Stimulated activated CD8-positive, alpha-beta memory T cell treated with anti-CD3 and anti-CD28 coated beads, Interleukin-4, amount 100 ng/mL, for 1 hour (primary cell): ENCODE data around the gene MACROD2.

Experiments
- DNase-seq, 2 donors: peaks; one replicate each; pipeline ENCODE4 v3.0.0-alpha.2; 2020; ENCODE audit warnings: low read depth in 2 of 2, low spot score in 1 of 2

MACROD2 gene

DNA sequence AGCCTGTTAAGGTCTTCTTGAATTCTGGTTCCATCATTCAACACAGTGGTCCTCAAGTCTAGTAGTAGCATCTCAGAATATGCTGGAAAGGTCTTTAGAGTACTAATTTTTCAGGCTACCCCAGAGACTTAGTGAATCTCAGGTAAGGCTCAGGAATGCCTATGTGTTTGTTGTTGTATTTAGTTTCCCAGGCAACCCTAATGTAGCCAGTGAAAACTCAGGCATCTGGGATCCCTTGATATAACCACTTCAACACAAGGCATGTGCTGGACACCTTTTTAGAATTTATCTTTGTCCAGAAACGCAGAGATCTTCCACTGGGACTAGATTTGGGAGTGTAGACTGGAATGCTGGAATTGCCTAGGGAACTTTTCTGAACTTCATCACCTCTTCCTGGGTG is 940.0 kb downstream of the MACROD2 start:
- DNase-seq = no peak

- no peak for DNase-seq
Measured at GRCh38 chr20:14937021-14937420, 941.7 kb downstream of the MACROD2 start.

DNA sequence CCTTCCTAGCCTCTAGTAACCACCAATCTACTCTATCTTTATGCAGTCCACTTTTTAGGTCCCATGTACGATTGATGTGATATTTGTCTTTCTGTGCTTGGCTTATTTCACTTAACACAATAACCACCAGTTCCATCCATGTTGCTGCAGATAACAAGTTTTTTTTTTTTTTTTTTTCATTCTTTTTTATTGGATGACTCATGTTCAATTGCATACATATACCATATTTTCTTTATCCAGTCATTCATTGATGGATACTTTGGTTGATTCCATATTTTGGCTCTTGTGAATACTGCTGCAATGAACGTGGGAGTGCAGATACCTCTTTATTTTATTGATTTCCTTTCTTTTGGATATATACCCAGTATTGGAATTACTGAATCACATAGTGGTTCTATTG is 942.5 kb downstream of the MACROD2 start:
- DNase-seq = no peak

- no peak for DNase-seq
Measured at GRCh38 chr20:14947536-14947935, 952.2 kb downstream of the MACROD2 start.

GRCh38 chr20:14947946-14948345 is 952.6 kb downstream of the MACROD2 start:
- no peak for DNase-seq

DNA sequence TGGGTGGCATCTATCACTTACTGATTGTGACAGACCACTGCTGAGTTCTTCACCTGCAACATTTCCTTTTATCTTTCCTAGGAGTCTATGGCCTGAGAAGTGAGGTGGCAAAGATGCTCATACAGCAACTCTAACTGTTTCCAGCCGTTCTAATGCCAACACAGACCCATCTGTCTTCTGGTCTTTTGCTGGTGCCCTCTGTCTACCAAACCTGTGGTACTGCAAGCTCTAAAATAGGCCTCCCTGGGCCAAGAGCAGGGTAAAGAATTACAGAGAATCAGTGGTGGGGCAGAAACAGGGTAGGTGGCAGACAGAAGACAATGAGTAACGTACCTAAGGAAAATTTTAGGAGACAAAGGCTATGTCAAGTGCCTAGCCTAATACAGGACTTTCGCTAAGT is 953.1 kb downstream of the MACROD2 start:
- no peak for DNase-seq

- DNase-seq = no peak
Measured at GRCh38 chr20:14950633-14951032, 955.3 kb downstream of the MACROD2 start.

DNA sequence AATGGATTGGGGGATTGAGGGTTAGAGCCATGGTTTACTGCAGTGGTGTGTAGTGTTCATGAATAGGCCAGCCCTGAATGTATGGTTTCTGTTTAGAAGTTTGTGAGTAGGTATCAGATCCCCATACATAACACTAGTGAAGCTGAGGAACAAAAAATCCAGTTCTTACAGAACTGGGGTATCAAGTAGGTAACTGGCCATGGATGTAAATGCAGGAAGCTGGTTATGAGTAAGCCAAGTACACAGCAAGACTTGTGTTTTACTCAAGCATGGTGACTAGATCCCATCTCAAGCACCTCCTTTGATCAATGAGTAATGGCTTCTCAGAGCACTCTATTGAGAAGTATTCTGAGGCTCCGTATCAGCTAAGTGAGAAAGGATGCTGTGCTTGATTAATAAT is 955.8 kb downstream of the MACROD2 start:
- DNase-seq = no peak

- no peak for DNase-seq
Measured at GRCh38 chr20:14951707-14952418, 956.5 kb downstream of the MACROD2 start.

- no peak for DNase-seq
Measured at GRCh38 chr20:14953736-14954135, 958.4 kb downstream of the MACROD2 start.

DNA sequence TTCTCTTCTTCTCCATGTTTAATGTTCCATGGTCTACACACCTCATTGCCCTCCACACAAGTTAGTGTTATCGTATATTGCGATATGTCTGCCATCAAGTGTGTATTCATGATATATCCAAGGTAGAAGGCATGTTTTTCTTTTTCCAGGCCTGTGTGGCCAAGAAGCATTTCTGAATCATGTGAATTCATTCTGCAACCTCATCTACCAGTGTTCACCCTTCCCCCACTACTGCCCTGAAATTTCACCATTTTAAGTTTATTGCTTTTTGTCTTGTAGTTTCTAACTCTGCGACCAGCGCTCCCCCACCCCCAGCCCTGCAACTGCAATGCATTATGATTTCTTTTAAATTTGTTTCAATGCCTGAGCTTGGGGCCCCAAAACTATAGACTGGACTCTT is 960.1 kb downstream of the MACROD2 start:
- no peak for DNase-seq

GRCh38 chr20:14956026-14956425 is 960.7 kb downstream of the MACROD2 start:
- DNase-seq = no peak

GRCh38 chr20:14956538-14956937 is 961.2 kb downstream of the MACROD2 start:
- no peak for DNase-seq

DNA sequence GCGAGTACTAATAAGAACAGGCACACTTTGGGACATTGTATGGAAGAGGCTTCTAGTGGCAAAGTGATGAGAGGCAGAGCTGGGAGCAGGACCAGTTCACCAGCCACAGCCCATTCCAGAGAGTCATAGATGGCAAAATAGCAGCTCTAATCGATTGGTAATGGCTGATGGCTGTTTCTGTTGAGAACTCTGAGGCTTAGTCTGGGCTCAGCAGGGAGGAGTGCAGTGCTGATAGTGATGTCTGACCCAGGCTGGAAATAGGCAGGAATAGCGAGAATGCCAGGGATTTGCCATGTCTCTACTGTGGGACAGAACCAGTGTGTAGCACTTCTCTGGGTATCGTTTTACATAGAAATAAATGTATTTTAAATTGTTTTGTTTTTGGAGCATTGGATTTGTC is 962.1 kb downstream of the MACROD2 start:
- DNase-seq = no peak

DNA sequence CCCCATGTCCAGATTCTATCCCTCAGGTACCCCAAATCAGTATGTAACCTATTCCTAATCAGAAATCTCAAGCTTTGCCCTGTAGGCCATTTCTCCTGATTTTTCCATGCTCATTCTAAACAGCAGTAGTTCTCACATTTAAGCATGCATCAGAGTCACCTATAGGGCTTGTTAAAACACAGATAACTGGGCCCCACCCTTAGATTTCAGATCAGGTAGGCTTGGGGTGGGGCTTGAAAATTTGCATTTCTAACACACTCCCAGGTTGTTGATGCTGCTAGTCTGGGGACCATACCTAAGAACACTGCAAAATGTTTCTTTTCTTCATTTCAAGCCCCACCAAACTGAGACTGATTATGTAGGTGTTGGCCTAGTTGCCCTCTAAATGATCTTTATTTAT is 963.3 kb downstream of the MACROD2 start:
- no peak for DNase-seq

GRCh38 chr20:14959506-14960475 is 964.5 kb downstream of the MACROD2 start:
- no peak for DNase-seq

GRCh38 chr20:14960831-14961230 is 965.5 kb downstream of the MACROD2 start:
- no peak for DNase-seq

GRCh38 chr20:14963262-14963663 is 967.9 kb downstream of the MACROD2 start:
- DNase-seq = no peak

GRCh38 chr20:14966203-14966602 is 970.9 kb downstream of the MACROD2 start:
- no peak for DNase-seq

GRCh38 chr20:14966808-14967207 is 971.5 kb downstream of the MACROD2 start:
- no peak for DNase-seq

DNA sequence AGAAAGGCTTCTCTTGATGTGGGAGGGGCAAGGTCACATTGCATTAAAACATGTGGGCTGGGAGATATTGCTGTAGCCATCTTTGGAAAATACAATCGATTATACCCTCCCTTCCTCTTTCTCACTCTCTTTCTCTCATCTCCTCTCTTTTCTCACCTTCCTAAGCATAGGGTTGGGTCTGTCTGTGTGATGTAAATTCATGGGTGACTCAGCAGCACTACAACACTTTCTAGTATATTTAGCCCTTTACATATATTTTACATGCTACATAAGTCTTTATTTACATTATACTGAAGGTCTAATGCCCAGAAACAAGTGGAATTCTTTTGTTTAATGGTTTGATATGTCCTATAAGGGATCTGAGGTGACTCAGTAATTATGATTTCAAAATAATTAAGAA is 976.9 kb downstream of the MACROD2 start:
- DNase-seq = no peak

GRCh38 chr20:14972690-14973089 is 977.4 kb downstream of the MACROD2 start:
- no peak for DNase-seq
